ENCODE measurements around the gene ADRB2. TPM values are rescaled to one million over a fixed set of nuclear protein-coding genes. Genes with fewer than 3 reads are reported as not detected.

The ADRB2 gene
- total RNA-seq, 1 experiment from 2014 or later, result 0.26 TPM

DNA sequence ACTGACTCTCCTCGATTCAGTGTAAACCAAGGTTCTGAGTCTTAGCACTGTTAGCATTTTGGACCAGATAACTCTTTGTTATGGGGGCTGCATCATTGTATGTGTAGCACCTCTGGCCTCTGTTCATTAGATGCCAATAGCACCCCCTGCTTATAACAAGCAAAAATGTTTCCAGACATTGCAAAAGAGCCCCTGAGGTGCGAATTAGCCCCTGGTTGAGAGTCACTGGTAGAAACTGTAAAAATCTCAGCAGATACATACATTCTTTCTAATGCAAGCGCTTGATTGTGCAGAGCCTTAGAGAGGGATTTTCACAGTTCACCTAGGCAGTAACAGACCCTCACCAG lies 2.8 kb downstream of the ADRB2 start:
- TF ChIP-seq, protein P1, sequence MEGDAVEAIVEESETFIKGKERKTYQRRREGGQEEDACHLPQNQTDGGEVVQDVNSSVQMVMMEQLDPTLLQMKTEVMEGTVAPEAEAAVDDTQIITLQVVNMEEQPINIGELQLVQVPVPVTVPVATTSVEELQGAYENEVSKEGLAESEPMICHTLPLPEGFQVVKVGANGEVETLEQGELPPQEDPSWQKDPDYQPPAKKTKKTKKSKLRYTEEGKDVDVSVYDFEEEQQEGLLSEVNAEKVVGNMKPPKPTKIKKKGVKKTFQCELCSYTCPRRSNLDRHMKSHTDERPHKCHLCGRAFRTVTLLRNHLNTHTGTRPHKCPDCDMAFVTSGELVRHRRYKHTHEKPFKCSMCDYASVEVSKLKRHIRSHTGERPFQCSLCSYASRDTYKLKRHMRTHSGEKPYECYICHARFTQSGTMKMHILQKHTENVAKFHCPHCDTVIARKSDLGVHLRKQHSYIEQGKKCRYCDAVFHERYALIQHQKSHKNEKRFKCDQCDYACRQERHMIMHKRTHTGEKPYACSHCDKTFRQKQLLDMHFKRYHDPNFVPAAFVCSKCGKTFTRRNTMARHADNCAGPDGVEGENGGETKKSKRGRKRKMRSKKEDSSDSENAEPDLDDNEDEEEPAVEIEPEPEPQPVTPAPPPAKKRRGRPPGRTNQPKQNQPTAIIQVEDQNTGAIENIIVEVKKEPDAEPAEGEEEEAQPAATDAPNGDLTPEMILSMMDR (conservative IDR thresholded peaks at IDR 0.05), result no peak
- peaks cover 24 to 32% of the 10 kb centered on the region in 2 experiments for H3K4me1 Mint-ChIP-seq
- H4K91ac ChIP-seq (ENCODE audit: insufficient read length, low read depth, low read length), result no peak overlapping the region
- no peak overlapping the region for H3K18ac ChIP-seq (ENCODE audit: insufficient read length, low read depth, low read length)
- no peak overlapping the region for H2BK120ac ChIP-seq (ENCODE audit: low read depth, low read length, poor library complexity, severe bottlenecking)
- H3K79me2 ChIP-seq (ENCODE audit: insufficient read depth, low read length), result no peaks in the 10 kb centered on the region
- no peak overlapping the region for H3K4me2 ChIP-seq (ENCODE audit: insufficient read depth, insufficient read length, low read length)
- H3K9me3 ChIP-seq (ENCODE audit: control insufficient read depth, low read depth, low read length), result no peaks in the 10 kb centered on the region
- peaks cover 45% of the 10 kb centered on the region for H3K27me3 Mint-ChIP-seq (ENCODE audit: low read depth)
- no peak overlapping the region for H4K5ac ChIP-seq (ENCODE audit: insufficient read length, low read depth, low read length)
- H3K27ac Mint-ChIP-seq, result no peak overlapping the region
- H4K8ac ChIP-seq (replicated peaks; ENCODE audit: insufficient read length, low read depth, low read length), result no peak overlapping the region
- H3K27ac ChIP-seq (ENCODE audit: insufficient read length, low read depth, low read length), result no peak overlapping the region
- no peak overlapping the region for H3T11ph ChIP-seq (ENCODE audit: low read length)
- H3K14ac ChIP-seq (ENCODE audit: insufficient read depth, low read length), result no peak overlapping the region
- H3K4ac ChIP-seq (ENCODE audit: low read depth, low read length), result no peak overlapping the region
- WGBS (ENCODE audit: extremely low coverage, insufficient read length, low lambda C conversion rate), result no CpG with 5 or more reads among the region's 3 CpGs
- H3K9ac ChIP-seq (ENCODE audit: extremely low read depth, insufficient read length, low read length), result no peak overlapping the region
- no peaks in the 10 kb centered on the region for H4K20me1 ChIP-seq (ENCODE audit: control insufficient read depth, insufficient read depth, insufficient read length)
- H2BK12ac ChIP-seq (ENCODE audit: insufficient read length, low read depth, low read length), result no peak overlapping the region
- H3K4me1 ChIP-seq (ENCODE audit: insufficient read depth, low read length), result no peaks in the 10 kb centered on the region
- H3K36me3 Mint-ChIP-seq (ENCODE audit: insufficient read depth in 1 of 3, low read depth in 3 of 3), result no peaks in the 10 kb centered on the region
- H3K56ac ChIP-seq (ENCODE audit: insufficient read length, low read depth, low read length), result no peak overlapping the region
- no peaks in the 10 kb centered on the region for H3K9me3 Mint-ChIP-seq
- no peak overlapping the region for H2BK5ac ChIP-seq (ENCODE audit: insufficient read length, low read length)
- no peaks in the 10 kb centered on the region for H3K79me1 ChIP-seq (ENCODE audit: insufficient read depth, low read depth, low read length, poor library complexity, severe bottlenecking)
- no peak overlapping the region for H2AK5ac ChIP-seq (ENCODE audit: insufficient read length, low read length)
- H3K27me3 ChIP-seq (ENCODE audit: insufficient read depth, low read length), result peaks cover 4% of the 10 kb centered on the region; the same call in 1 of the 2 replicates
- no peak overlapping the region for H2BK15ac ChIP-seq (ENCODE audit: low read depth, low read length)
- DNase-seq, result no peak
- no peak overlapping the region for H2AFZ ChIP-seq (ENCODE audit: low read length)
- H3K4me3 Mint-ChIP-seq, result no peak overlapping the region
- H2BK20ac ChIP-seq (ENCODE audit: low read depth, low read length, poor library complexity, severe bottlenecking), result no peak overlapping the region
- H3K23me2 ChIP-seq (ENCODE audit: insufficient read length, low read depth, low read length, poor library complexity, severe bottlenecking), result no peaks in the 10 kb centered on the region
- no peak overlapping the region for H3K23ac ChIP-seq (ENCODE audit: insufficient read length, low read depth, low read length)

All from H9 (cell line).